ENCODE measurements around the gene TBC1D22A.

DNA sequence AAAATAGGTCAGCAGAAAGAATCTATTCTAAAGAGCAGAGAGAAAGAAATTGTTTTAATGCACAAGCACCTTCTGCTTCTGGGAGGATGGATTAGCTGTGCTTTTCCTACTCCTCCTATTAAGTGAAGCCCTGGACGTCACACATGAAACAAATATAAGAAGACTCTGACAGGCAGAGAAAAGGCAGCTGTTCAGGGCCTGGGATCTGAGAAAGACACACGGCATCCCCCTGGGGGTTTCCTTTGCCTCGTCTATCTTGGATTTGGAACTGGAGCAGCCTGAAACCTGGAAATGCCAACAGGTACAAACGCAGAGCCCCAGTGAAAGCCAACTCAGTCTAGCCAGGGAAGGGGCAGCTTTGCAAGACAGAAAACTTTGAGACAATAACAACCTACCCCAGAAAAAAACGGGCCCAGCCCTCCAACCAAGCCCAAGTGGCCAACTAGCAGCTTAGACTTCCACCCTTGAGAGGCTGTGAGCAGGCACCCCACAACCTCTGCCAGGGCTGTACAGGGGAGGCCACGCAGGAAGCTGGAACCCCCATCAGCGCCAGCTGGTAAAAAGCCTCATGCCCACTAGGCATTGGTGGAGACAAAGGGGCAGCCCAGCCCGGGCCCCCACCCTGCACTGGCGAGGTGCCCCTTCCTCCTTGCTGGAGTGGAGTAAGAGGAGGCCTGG lies 31.7 kb upstream of the TBC1D22A start:
- TF ChIP-seq, protein P1, sequence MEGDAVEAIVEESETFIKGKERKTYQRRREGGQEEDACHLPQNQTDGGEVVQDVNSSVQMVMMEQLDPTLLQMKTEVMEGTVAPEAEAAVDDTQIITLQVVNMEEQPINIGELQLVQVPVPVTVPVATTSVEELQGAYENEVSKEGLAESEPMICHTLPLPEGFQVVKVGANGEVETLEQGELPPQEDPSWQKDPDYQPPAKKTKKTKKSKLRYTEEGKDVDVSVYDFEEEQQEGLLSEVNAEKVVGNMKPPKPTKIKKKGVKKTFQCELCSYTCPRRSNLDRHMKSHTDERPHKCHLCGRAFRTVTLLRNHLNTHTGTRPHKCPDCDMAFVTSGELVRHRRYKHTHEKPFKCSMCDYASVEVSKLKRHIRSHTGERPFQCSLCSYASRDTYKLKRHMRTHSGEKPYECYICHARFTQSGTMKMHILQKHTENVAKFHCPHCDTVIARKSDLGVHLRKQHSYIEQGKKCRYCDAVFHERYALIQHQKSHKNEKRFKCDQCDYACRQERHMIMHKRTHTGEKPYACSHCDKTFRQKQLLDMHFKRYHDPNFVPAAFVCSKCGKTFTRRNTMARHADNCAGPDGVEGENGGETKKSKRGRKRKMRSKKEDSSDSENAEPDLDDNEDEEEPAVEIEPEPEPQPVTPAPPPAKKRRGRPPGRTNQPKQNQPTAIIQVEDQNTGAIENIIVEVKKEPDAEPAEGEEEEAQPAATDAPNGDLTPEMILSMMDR (conservative IDR thresholded peaks at IDR 0.05; ENCODE audit: low read length), result no peak
- no peak for TF ChIP-seq EZH2phosphoT487 (IDR thresholded peaks at IDR 0.05; ENCODE audit: borderline replicate concordance, low read depth, low read length)

Data from OCI-LY7 (cell line).